HG03565 (cell line): ENCODE measurements around the gene PRR36.
A peak's percentile ranks its signal among the peaks of the same experiment; 100 is the strongest.

Source experiments
- ATAC-seq: cut with Tn5 transposase; IDR thresholded peaks from one replicate; pipeline ENCODE4 v1.9.1; 2021; ENCODE audit warnings: mild to moderate bottlenecking, moderate library complexity; ENCODE audit not compliant: unreplicated experiment

Gene PRR36

DNA sequence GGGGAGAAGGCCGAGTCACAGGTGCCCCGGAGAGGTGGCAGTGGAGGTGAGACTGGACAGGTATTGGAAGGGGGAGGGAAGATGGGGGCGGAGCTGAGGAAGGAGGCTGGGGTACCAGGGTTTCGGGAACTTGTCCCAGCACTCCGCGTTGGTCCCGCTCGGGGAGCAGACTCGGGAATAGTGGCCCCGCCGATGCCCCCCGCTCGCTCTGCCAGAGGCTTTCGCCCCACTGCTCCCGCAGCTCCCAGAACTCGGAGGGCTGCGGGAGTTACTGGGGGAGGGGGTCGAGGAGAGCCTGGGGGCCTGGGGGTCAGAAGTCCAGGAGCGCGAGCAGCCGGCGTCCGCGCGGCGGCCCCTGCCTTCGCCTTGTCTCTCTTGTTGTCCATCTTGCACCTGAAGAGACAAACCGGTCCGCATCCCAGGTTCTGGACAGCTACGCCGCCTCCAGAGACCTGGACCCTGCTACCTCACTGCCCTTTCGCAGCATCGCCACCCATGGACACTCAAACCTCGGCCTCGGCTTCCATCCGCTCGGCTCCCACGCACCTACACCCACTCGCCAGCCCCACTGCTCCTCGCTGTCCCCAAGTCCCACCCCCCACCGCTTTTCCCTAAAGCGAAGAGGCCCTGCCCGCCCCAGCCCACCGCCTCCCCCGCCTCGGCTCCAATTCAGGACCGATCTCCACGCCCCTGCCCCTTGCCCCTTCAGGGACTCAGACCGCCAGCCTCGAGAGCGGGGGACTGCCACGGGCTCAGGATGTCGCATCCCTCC is 700 bp downstream of the PRR36 start:
- ATAC-seq: no peak

DNA sequence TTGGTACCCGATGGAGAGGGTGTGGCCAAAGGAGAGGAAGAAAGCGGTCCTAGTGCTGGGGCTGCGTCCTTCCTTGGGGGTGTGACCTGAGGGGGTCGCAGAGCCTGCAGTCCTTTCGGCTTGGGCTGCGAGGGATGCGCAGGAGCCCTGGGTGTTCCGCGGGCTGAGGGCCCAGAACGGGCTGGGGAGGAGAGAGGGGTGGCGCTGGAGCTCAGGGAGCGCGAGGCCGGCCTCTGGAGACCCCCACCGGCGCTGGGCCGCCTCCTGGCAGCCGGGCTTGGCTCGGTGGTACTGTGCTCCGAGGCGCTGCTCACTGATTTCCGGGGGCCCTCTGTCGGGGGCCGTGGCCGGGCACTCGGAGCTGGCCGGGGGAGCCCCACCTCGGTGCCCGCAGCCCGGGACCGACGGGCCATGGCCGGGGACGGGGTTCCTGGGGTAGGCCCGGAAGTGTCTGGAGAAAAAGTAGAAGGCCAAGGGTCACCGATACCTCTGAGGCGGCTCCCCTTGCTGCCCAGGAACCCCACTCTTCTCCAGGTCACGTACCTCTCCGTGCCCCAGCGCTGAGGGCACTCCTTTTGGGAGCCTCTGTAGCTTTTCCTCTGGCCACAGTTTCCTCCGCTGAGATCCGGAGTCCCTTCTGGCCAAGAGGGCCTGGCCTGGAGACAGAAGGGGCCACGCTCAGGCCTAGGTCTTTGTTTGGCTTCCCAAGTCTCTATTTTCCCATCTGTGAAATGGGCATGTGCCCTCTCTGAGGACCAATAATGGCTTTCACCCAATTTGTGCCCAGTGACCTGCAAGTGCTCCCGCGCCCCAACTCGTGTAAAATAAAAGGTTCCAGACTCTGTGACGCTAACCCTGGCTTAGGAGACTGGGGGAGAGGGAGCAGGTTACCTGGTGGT is 1.6 kb downstream of the PRR36 start:
- no peak for ATAC-seq

DNA sequence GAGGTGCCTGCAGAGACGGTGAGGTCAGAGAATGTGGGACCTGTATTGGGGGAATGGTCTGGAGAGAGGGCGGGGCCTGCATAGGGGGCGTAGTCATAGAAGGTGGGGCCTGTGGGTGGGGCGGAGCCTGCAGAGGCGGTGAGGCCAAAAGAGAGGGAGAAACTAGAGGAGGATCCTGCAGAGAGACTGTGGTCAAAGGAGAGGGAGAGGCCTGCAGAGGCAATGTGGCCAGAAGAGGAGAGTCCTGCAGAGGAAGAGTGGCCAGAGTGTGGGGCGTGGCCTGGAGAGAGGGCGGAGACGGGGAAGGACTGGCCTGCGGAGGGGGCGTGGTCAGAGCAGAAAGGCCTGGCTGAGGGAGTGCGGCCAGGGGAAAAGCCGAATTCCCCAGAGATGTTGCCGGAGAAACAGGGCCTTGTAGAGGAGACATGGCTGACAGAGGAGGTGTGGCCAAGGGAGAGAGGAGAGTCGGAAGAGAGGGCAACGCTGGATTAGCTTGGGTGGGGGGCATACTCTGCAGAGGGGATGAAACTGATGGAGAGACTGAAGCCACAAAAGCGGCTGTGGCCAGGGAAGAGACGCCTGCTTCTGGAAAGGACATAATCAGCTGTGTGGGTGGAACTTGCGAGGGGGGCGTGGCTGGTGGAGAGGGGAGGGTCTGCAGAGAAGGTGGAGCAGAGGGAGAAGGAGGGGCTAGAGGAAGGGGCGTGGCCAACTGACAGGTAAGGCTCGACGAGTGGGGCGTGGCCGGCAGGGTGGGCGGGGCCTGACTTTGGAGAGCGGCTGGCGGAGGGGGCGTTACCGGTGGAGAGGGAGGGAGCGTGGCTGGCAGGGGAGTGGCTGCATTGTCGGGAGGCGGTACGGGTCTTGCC is 2.5 kb downstream of the PRR36 start:
- no peak for ATAC-seq

DNA sequence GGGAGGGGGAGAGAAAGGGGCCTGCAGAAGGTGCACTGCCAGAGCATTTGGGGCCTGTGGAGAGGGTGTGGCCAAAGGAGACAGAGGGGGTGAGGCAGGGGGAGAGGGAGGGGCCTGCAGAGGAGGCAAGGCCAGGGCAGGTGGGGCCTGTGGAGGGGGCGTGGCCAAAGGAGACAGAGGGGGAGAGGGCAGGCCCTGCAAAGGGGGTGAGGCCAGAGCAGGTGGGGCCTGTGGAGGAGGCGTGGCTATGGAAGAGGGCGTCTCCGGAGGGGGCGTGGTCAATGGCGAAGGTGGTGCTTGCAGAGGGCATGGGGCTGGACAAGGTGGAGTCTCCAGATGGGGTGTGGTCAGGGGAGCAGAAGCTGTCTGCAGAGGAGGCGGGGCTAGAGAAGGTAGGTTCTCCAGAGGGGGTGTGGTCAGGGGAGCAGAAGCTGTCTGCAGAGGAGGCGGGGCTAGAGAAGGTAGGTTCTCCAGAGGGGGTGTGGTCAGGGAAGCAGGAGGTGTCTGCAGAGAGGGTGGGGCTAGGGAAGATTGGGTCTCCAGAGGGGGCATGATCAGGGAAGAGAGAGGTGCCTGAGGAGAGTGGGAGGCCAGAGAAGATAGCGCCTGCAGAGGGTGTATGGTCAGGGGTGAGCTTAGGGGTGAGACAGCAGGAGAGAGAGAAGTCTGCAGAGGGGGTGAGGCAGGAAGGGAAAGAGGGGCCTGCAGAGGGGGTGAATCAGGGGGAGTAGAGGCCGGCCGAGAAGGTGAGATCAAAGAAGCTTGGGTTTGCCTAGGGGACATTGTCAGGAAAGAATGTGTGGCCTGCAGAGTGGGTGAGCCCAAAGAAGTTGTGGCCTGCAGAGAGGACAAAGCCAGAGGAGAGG is 3.4 kb downstream of the PRR36 start:
- ATAC-seq: no peak

- ATAC-seq: no peak
These were observed 4.2 kb downstream of the PRR36 start for GRCh38 chr19:7869910-7870511.

- ATAC-seq: peak; percentile 39
These were observed 4.7 kb downstream of the PRR36 start for GRCh38 chr19:7869453-7869909.

GRCh38 chr19:7868671-7869452 is 5.3 kb downstream of the PRR36 start:
- ATAC-seq: peak; percentile 45

DNA sequence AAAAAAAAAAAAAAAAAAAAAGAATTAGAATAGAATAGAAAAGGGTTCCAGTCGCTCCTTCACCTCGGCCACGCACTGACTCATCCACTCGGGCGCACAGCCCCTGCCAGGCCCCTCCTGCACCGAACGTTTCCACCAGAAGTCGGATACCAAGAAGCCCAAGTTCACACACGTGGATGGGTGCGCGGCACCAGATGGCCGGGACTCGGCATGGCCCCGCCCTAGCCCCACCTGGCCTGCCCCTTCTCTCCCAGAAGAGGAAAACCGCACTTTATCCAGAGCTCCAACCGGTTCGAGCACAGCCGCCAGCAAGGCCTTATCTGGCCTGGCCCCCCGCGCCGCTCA is 5.9 kb downstream of the PRR36 start:
- ATAC-seq: no peak

DNA sequence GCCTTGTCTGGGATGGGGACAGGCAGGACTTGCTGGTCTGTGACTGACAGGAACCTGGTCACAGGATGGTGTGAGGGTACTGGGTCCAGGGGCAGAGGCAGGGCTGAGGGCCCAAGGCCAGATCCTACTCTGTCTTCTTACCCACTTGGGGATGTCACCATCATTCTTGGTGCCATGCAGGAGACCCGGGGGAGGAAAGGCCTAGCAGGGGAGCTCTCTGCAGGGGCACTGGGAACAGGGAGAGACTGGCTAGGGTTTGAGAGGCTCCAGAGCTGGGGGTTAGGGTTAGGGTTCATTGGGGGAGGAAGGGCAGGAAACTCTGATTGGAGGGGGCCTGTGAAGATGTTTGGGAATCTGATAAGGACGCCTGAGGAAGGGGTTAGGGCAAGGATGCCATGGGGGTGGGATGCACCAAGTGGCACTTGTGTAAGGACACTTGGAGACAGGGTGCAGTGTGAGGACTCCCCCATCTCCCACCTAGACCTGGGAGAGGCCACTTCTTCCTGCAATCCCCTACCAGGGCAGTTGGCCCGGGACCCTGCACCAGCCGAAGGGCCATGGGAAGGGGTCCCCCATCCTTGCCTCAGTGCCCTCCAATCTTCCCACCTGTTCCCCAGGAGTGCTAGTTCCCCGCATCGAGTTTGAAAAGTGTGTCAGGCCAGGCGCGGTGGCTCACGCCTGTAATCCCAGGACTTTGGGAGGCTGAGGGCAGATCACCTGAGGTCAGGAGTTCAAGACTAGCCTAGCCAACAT is 6.9 kb downstream of the PRR36 start:
- no peak for ATAC-seq

- no peak for ATAC-seq
These were observed 7.6 kb downstream of the PRR36 start for GRCh38 chr19:7866399-7867091.

GRCh38 chr19:7865262-7865911 is 8.8 kb downstream of the PRR36 start:
- no peak for ATAC-seq

- ATAC-seq: no peak
These were observed 9.5 kb downstream of the PRR36 start for GRCh38 chr19:7864690-7865074.

DNA sequence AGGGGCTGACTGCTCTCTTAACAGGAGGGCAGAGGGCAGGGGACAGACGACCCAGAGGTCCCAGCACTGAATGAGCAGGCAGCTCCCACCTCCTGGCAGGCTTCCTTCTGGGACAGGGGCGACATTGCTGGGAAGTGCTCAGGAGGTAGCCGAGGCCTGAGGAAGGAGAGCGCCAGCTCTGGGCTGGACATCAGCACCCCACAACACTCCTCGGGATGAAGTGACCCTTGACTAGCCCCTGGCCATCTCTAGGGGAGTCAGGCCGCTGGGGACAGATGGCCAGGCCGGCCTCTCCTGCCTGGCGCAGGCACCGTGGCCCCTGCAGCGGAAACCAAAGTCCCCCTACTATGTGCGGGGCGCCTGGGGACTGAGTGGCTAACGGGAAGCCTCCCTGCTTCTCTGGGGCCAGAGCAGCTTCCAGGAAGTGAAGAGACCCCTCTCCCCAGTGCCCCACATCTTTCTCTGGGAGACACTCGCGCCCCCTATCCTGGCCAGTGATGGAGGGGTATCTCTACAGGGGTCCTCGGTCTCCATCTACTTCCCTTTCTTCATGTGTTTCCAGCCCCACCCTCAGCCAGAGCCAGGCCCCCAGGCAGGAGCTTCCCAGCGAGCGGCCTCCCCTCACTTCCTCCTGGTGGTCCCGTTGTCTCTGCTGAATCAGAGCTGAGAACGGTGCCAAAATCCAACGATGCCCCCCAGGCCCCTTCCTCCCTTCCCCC is 10.1 kb downstream of the PRR36 start:
- no peak for ATAC-seq

DNA sequence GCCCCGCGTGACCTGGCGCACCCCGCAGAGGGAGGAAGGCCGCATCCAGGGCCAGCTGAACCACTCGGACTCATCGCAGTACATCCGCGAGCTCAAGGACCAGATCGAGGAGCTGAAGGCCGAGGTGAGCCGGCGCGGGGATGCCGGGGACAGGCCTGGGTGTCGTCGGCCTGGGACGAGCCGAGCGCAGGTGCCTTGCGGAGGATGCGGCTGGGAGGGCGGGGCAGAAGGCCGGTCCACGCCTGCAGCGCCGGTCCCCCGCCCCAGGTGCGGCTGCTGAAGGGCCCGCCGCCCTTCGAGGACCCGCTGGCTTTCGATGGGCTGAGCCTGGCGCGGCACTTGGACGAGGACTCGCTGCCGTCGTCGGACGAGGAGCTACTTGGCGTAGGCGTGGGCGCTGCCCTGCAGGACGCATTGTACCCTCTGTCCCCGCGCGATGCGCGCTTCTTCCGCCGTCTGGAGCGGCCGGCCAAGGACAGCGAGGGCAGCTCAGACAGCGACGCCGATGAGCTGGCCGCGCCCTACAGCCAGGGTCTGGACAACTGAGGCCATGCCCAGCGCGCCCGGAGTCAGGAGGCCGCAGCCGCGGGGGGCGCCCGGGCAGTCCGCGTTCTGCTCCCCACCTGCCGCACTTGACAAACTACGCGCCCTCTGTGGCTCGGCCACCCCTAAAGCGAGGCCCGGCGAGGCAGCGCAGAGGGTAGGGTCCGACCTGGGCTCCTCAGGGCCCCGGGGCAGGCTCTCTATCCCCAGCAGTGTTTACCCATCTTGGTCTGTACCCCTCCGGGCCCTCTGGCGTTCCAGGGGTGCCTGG is 10.8 kb downstream of the PRR36 start:
- no peak for ATAC-seq

GRCh38 chr19:7862413-7862951 is 11.7 kb downstream of the PRR36 start:
- no peak for ATAC-seq
